GM10266 (cell line): Measurements from ENCODE around the gene CCL7.

Source experiments
- DNase-seq: peaks from one replicate; pipeline ENCODE4 v3.0.0; 2012; ENCODE audit errors: extremely low spot score
- CTCF ChIP-seq: IDR thresholded peaks from 2 replicates; pipeline ENCODE4 v1.5.1; 2012; ENCODE audit warnings: mild to moderate bottlenecking, low read depth; ENCODE audit not compliant: control insufficient read depth, insufficient read depth; ENCODE audit errors: missing control alignments

The CCL7 gene

GRCh38 chr17:34287875-34288274, 17.9 kb downstream of the CCL7 start:
- no peak for TF ChIP-seq CTCF
- DNase-seq: no peak

GRCh38 chr17:34290586-34290985, 20.6 kb downstream of the CCL7 start:
- no peak for DNase-seq
- no peak for TF ChIP-seq CTCF

GRCh38 chr17:34291721-34292348, 21.8 kb downstream of the CCL7 start:
- DNase-seq: no peak
- TF ChIP-seq CTCF: no peak

GRCh38 chr17:34299027-34299426, 29.0 kb downstream of the CCL7 start:
- no peak for DNase-seq
- no peak for TF ChIP-seq CTCF

- no peak for TF ChIP-seq CTCF
- DNase-seq: no peak
These were observed 30.0 kb downstream of the CCL7 start for GRCh38 chr17:34299956-34300577.

GRCh38 chr17:34300652-34301370, 30.8 kb downstream of the CCL7 start:
- no peak for DNase-seq
- TF ChIP-seq CTCF: no peak

GRCh38 chr17:34301986-34302385, 32.0 kb downstream of the CCL7 start:
- DNase-seq: no peak
- no peak for TF ChIP-seq CTCF
